K562 (cell line): ENCODE data around the gene AGFG1. TPM values are rescaled to one million over a fixed set of nuclear protein-coding genes. Genes with fewer than 3 reads are reported as not detected.

Source experiments
- ATAC-seq: fragments of 200-7000 bp; cut with Tn5 transposase; 3 replicates; pipeline ENCODE4 v1.9.1; 2020; ENCODE audit warnings: moderate library complexity
- BruUV-seq: library from RNA; stranded (reverse); fragments of 400-500 nt; replicated peaks from 2 replicates; lab custom pipeline; 2021; lab: Mats Ljungman, UMichigan
- CTCF ChIA-PET: fragments of 300-600 bp; formaldehyde crosslinking; extraction: SDS; loops from one replicate; lab custom pipeline; 2021; ENCODE audit warnings: low intra/inter-chr PET ratio; lab: Yijun Ruan, JAX
- POLR2A ChIA-PET: fragments of 300-600, 350-650 bp; sonication (Branson Sonifier 250); formaldehyde crosslinking; extraction: SDS; loops from one replicate; lab custom pipeline; 2021; ENCODE audit warnings: antibody characterized with exemption, inconsistent platforms; lab: Yijun Ruan, JAX
- DNase-seq, 4 experiments: peaks; one replicate each; pipeline versions ENCODE4 v3.0.0 to v3.0.0-alpha.2; 2011 to 2018; ENCODE audit warnings: low spot score in 3 of 4, mixed read lengths in 3 of 4; ENCODE audit errors: extremely low read depth in 1 of 4
- FAIRE-seq: peaks from 2 replicates; lab custom pipeline; 2011; peaks lifted over from hg19 to GRCh38; lab: Jason Lieb, UNC
- H2AFZ ChIP-seq: 2 replicates; pipeline ENCODE4 v1.6.0; 2011; ENCODE audit warnings: low read depth, low read length, control low read depth, inconsistent platforms
- H3K27ac ChIP-seq: fragments of 200-600 bp; 3 replicates; pipeline ENCODE4 v1.8.0; 2011; ENCODE audit warnings: low read depth, mild to moderate bottlenecking, control low read depth, inconsistent platforms, low read length, moderate library complexity, mixed read lengths; ENCODE audit errors: extremely low read depth
- H3K27me3 ChIP-seq, 2 experiments: fragments of 300-600 bp in 1 of 2; 2 replicates in 1 of 2; 3 replicates in 1 of 2; pipeline versions ENCODE4 v1.6.0 to v1.8.0; 2011; ENCODE audit warnings: inconsistent platforms in 2 of 2, low read length in 2 of 2, mild to moderate bottlenecking in 1 of 2, mixed read lengths in 1 of 2, moderate library complexity in 1 of 2; ENCODE audit not compliant: control insufficient read depth in 2 of 2, insufficient read depth in 2 of 2
- H3K36me3 ChIP-seq: fragments of 300-600 bp; 3 replicates; pipeline ENCODE4 v1.8.0; 2011; ENCODE audit warnings: mild to moderate bottlenecking, low read length, inconsistent platforms; ENCODE audit not compliant: control insufficient read depth, insufficient read depth
- H3K4me1 ChIP-seq, 2 experiments: fragments of 200-600 bp in 1 of 2; replicated peaks in 1 of 2; 2 replicates in 1 of 2; 3 replicates in 1 of 2; pipeline versions ENCODE4 v1.5.1 to v1.8.0; 2011; ENCODE audit warnings: inconsistent platforms in 2 of 2, low read length in 2 of 2, mild to moderate bottlenecking in 1 of 2, mixed read lengths in 1 of 2, moderate library complexity in 1 of 2; ENCODE audit not compliant: control insufficient read depth in 2 of 2, insufficient read depth in 2 of 2
- H3K4me2 ChIP-seq: 2 replicates; pipeline ENCODE4 v1.6.1; 2011; ENCODE audit warnings: low read length, control low read depth, inconsistent platforms, mixed read lengths; ENCODE audit not compliant: insufficient read depth
- H3K4me3 ChIP-seq: fragments of 200-600 bp; sonication (generic), shearing (Covaris generic); 2 replicates; pipeline ENCODE4 v1.5.1; 2016; ENCODE audit warnings: control low read depth, inconsistent platforms
- H3K79me2 ChIP-seq: fragments of 200-600 bp; 3 replicates; pipeline ENCODE4 v1.8.0; 2011; ENCODE audit warnings: low read length, inconsistent platforms; ENCODE audit not compliant: control insufficient read depth, insufficient read depth
- H3K9ac ChIP-seq, 2 experiments: 2 replicates each; pipeline versions ENCODE4 v1.6.0 to v1.6.1; 2011; ENCODE audit warnings: low read depth in 2 of 2, low read length in 2 of 2, control low read depth in 1 of 2, inconsistent platforms in 1 of 2, mild to moderate bottlenecking in 1 of 2, mixed read lengths in 1 of 2; ENCODE audit not compliant: insufficient read depth in 1 of 2
- H3K9me1 ChIP-seq: one replicate; pipeline ENCODE4 v1.6.0; 2011; ENCODE audit warnings: inconsistent platforms, mild to moderate bottlenecking, low read length, moderate library complexity; ENCODE audit not compliant: control insufficient read depth, insufficient read depth
- H3K9me3 ChIP-seq: replicated peaks from 2 replicates; pipeline ENCODE4 v1.5.1; 2011; ENCODE audit warnings: low read depth, low read length, inconsistent platforms; ENCODE audit not compliant: control insufficient read depth, insufficient read depth
- H4K20me1 ChIP-seq: replicated peaks from 2 replicates; pipeline ENCODE4 v1.6.1; 2011; ENCODE audit warnings: low read length, inconsistent platforms, mixed read lengths; ENCODE audit not compliant: control insufficient read depth, insufficient read depth
- CBFA2T2 ChIP-seq: fragments of 450-650 bp; conservative IDR thresholded peaks from 2 replicates; pipeline ENCODE4 v1.6.1; 2017; ENCODE audit warnings: mild to moderate bottlenecking
- NRF1 ChIP-seq, 2 experiments: fragments of 450-650 bp; IDR thresholded peaks in 1 of 2; conservative IDR thresholded peaks in 1 of 2; 2 replicates each; pipeline ENCODE4 v1.6.1; 2014; ENCODE audit warnings: mild to moderate bottlenecking in 2 of 2
- ZBTB1 ChIP-seq: sonication (generic); formaldehyde crosslinking; IDR thresholded peaks from 2 replicates; pipeline ENCODE4 v1.8.1; 2023; ENCODE audit warnings: missing genetic modification reagents, low read depth, mild to moderate bottlenecking, borderline replicate concordance
- ZNF347 ChIP-seq: fragments of 450-650 bp; formaldehyde crosslinking; IDR thresholded peaks from 2 replicates; pipeline ENCODE4 v1.4.0; 2020; ENCODE audit warnings: low read depth, mild to moderate bottlenecking, moderate library complexity
- WGBS: fragments of 100-300 bp; shearing (Covaris generic); methylation state at CpG from one replicate; pipeline ENCODE4 v1.1.6; 2016; ENCODE audit warnings: low coverage, mixed read lengths; ENCODE audit not compliant: insufficient coverage; ENCODE audit errors: missing lambda C conversion rate; 5-methylcytosine and 5-hydroxymethylcytosine counted together
- in situ Hi-C: fragments of 300-500 bp; cut with MboI; formaldehyde crosslinking; loops from 4 replicates; pipeline ENCODE4 v1.15.0; 2018; ENCODE audit warnings: inconsistent platforms, mixed read lengths
- intact Hi-C: fragments of 100-400 bp; cut with micrococcal nuclease; formaldehyde crosslinking; loops from 2 replicates; pipeline ENCODE4 v1.14.2; 2022
- polyA plus RNA-seq, 8 experiments: library from polyadenylated mRNA; depleted of rRNA in 4 of 8; stranded (reverse) in 5 of 8; unstranded in 3 of 8; fragments of >200 nt; fragmentation: Nextera tagmentation in 2 of 8; fragmentation: Illumina TruSeq in 1 of 8; extraction: Ambion mirVana in 2 of 8; extraction: Trizol in 1 of 8; gene quantifications; 2 replicates each; pipeline versions ENCODE4 v1.2.1 to v1.2.3, GENCODE V29; 2011 to 2014; ENCODE audit warnings: inconsistent platforms in 1 of 8, missing spikeins in 1 of 8
- total RNA-seq, 7 experiments: library from RNA; depleted of rRNA in 6 of 7; stranded (reverse); fragments of >200 nt in 6 of 7; fragmentation: Illumina TruSeq in 2 of 7; extraction: Trizol in 2 of 7; gene quantifications; 2 replicates each; pipeline versions ENCODE4 v1.2.1 to v1.2.3, GENCODE V29; 2011 to 2021; ENCODE audit warnings: low replicate concordance in 1 of 7
- TF ChIP-seq, protein P1 (sequence below): fragments of 250-450 bp; sonication (Bioruptor Pico); IDR thresholded peaks from 2 replicates; pipeline ENCODE4 v1.8.0; 2021; ENCODE audit warnings: borderline replicate concordance, mild to moderate bottlenecking, moderate library complexity; ENCODE audit not compliant: poor library complexity, severe bottlenecking
- TF ChIP-seq, protein P2 (sequence below): fragments of 450-650 bp; formaldehyde crosslinking; IDR thresholded peaks from 2 replicates; pipeline ENCODE4 v1.4.0; 2020; ENCODE audit warnings: mild to moderate bottlenecking, moderate library complexity

AGFG1 gene
- total and polyA plus RNA-seq, 9 of the 15 experiments (the other 6 are each of a cell fraction or from before 2014, with no cell fraction given) = 11.2 to 97.5 (median 36.0) TPM

DNA sequence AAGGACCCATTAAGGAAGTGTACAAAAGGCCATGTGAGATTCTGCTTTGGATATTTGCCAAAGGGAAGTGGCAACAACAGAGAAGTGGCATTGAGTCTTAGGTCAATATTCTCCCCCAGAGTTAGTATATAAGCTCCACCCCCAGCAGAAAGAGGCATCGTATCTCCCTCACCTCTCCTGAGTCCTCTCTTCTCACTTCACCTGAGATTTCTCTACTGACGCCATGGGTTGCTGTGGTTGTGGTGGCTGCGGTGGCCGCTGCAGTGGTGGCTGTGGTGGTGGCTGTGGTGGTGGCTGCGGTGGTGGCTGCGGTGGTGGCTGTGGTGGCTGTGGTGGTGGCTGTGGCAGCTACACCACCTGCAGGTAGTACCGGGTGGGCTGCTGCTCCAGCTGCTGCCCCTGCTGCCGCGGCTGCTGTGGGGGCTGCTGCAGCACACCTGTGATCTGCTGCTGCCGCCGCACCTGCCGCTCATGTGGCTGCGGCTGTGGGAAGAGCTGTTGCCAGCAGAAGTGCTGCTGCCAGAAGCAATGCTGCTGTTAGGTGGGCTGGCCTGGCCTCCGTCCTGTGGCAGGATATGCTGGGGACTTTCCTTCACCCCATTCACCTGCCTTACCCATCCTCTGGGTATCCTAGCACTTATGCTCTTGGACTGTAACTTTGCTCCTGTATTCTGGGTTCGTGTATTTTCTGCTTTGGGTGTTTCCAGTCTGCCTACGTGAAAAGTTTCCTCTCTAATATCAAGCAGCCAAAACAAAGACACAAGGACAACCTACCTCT, 136.8 kb downstream of the AGFG1 start:
- Histone ChIP-seq H3K4me1 (no peaks in the 10 kb centered on the region), H3K79me2 (no peaks in the 10 kb centered on the region), H3K4me2 (no peak overlapping the region), H3K27me3 (peaks cover 0 to 15% of the 10 kb centered on the region in 2 experiments; a peak in 2 of 5 replicates), H3K27ac (no peak overlapping the region), H3K9me1 (no peaks in the 10 kb centered on the region), H3K36me3 (no peaks in the 10 kb centered on the region), H3K4me3 (no peak overlapping the region), H3K9ac (no peak overlapping the region), H4K20me1 (no peaks in the 10 kb centered on the region), H2AFZ (no peak overlapping the region), H3K9me3 (no peaks in the 10 kb centered on the region)
- POLR2A ChIA-PET = no interaction called here
- BruUV-seq = no TSS peak
- CTCF ChIA-PET = no interaction called here
- FAIRE-seq = no peak
- 0% methylated on average over 6 of the region's 16 CpGs for WGBS
- in situ Hi-C loops = no loop called here
- no peak for TF ChIP-seq ZNF347 (CRISPR knock-in tag)
- TF ChIP-seq, protein P1, sequence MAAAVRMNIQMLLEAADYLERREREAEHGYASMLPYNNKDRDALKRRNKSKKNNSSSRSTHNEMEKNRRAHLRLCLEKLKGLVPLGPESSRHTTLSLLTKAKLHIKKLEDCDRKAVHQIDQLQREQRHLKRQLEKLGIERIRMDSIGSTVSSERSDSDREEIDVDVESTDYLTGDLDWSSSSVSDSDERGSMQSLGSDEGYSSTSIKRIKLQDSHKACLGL = no peak
- TF ChIP-seq, protein P2, sequence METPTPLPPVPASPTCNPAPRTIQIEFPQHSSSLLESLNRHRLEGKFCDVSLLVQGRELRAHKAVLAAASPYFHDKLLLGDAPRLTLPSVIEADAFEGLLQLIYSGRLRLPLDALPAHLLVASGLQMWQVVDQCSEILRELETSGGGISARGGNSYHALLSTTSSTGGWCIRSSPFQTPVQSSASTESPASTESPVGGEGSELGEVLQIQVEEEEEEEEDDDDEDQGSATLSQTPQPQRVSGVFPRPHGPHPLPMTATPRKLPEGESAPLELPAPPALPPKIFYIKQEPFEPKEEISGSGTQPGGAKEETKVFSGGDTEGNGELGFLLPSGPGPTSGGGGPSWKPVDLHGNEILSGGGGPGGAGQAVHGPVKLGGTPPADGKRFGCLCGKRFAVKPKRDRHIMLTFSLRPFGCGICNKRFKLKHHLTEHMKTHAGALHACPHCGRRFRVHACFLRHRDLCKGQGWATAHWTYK (CRISPR knock-in tag) = peak; percentile 96
- peak; percentile 85; the same call in 1 of the 2 replicates for TF ChIP-seq ZBTB1
- no peak for TF ChIP-seq NRF1 (conservative IDR thresholded peaks at IDR 0.05 in 1 of 2, IDR thresholded peaks at IDR 0.05 in 1 of 2)
- TF ChIP-seq CBFA2T2 = no peak
- no peak for DNase-seq
- intact Hi-C loops = no loop called here
- no peak for ATAC-seq
